HCT116 (cell line): ENCODE measurements around the gene BBS9.

ENCODE experiments used
- CEBPB ChIP-seq: IDR thresholded peaks from 2 replicates; pipeline ENCODE4 v1.6.1; 2012; ENCODE audit warnings: low read depth
- CTCF ChIP-seq, 3 experiments: fragments of 200-600 bp in 1 of 3; sonication (generic) in 1 of 3; IDR thresholded peaks in 2 of 3; conservative IDR thresholded peaks in 1 of 3; 2 replicates each; pipeline ENCODE4 v1.5.1; 2012 to 2017; ENCODE audit warnings: low read depth in 2 of 3, low read length in 2 of 3, antibody characterized with exemption in 1 of 3, borderline replicate concordance in 1 of 3, control low read depth in 1 of 3, mild to moderate bottlenecking in 1 of 3, mixed read lengths in 1 of 3, mixed run types in 1 of 3, moderate library complexity in 1 of 3; ENCODE audit not compliant: insufficient read depth in 1 of 3
- SP1 ChIP-seq: IDR thresholded peaks from 2 replicates; pipeline ENCODE4 v1.6.1; 2012; ENCODE audit warnings: low read depth
- TF ChIP-seq, protein P1 (sequence below): IDR thresholded peaks from 2 replicates; pipeline ENCODE4 v1.6.1; 2012; ENCODE audit warnings: low read depth

DNA sequence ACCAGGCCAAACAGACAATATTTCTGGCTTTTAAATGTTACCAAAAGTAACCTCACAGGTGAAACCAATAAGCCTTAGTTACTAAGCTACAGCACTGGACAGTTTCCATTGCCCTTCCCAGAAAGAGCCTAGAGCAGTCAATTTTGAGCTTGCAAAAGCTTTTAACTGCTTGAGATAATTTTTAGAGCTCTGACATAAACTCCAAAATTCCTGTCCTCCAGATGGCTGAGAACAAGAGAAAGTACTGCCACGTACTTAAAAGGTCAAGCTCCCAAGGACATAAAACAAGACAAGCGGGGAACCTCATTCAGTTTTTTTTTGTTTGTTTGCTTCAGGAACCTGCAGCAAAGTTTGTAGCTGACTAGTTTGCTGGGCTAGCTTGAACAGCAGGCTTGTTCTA is 54.1 kb downstream of the BBS9 start:
- TF ChIP-seq SP1, result no peak
- no peak for TF ChIP-seq CEBPB
- no peak for TF ChIP-seq CTCF (IDR thresholded peaks at IDR 0.05 in 2 of 3, conservative IDR thresholded peaks at IDR 0.05 in 1 of 3; ENCODE audit: borderline replicate concordance in 1 of 3, insufficient read depth in 1 of 3, low read depth in 2 of 3, low read length in 2 of 3)
- TF ChIP-seq, protein P1, sequence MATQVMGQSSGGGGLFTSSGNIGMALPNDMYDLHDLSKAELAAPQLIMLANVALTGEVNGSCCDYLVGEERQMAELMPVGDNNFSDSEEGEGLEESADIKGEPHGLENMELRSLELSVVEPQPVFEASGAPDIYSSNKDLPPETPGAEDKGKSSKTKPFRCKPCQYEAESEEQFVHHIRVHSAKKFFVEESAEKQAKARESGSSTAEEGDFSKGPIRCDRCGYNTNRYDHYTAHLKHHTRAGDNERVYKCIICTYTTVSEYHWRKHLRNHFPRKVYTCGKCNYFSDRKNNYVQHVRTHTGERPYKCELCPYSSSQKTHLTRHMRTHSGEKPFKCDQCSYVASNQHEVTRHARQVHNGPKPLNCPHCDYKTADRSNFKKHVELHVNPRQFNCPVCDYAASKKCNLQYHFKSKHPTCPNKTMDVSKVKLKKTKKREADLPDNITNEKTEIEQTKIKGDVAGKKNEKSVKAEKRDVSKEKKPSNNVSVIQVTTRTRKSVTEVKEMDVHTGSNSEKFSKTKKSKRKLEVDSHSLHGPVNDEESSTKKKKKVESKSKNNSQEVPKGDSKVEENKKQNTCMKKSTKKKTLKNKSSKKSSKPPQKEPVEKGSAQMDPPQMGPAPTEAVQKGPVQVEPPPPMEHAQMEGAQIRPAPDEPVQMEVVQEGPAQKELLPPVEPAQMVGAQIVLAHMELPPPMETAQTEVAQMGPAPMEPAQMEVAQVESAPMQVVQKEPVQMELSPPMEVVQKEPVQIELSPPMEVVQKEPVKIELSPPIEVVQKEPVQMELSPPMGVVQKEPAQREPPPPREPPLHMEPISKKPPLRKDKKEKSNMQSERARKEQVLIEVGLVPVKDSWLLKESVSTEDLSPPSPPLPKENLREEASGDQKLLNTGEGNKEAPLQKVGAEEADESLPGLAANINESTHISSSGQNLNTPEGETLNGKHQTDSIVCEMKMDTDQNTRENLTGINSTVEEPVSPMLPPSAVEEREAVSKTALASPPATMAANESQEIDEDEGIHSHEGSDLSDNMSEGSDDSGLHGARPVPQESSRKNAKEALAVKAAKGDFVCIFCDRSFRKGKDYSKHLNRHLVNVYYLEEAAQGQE, result no peak
